ENCODE results near the gene DLG2.

DLG2 gene

GRCh38 chr11:84089072-84090057 lies 1537.8 kb downstream of the DLG2 start:
- H3K36me3 ChIP-seq (ENCODE audit: control insufficient read depth in 4 of 4, insufficient read depth in 4 of 4, low read length in 3 of 4), result no peaks in the 10 kb centered on the region
- H3K4me1 ChIP-seq (ENCODE audit: control extremely low read depth in 1 of 4, control insufficient read depth in 4 of 4, insufficient read depth in 4 of 4, low read length in 3 of 4), result no peaks in the 10 kb centered on the region
- no peak for DNase-seq
- WGBS (ENCODE audit: insufficient coverage), result no CpG with 5 or more reads among the region's 5 CpGs
- H3K9me3 ChIP-seq (ENCODE audit: control extremely low read depth in 1 of 5, control insufficient read depth in 4 of 5, insufficient read depth in 2 of 5, low read depth in 1 of 5, low read length in 4 of 5), result no peaks in the 10 kb centered on the region
- no peak overlapping the region for H3K4me3 ChIP-seq (ENCODE audit: control insufficient read depth in 1 of 7, extremely low read depth in 1 of 7, insufficient read depth in 4 of 7, low read depth in 2 of 7, low read length in 6 of 7)
- H3K27me3 ChIP-seq (replicated peaks in 2 of 5; ENCODE audit: control insufficient read depth in 4 of 5, insufficient read depth in 5 of 5, low read length in 4 of 5), result no peaks in the 10 kb centered on the region
- POLR2A ChIA-PET, result no interaction called here
- no peak overlapping the region for H3K27ac ChIP-seq (ENCODE audit: insufficient read depth in 1 of 2, low read depth in 1 of 2, low read length in 2 of 2, poor library complexity in 1 of 2, severe bottlenecking in 2 of 2)
- CTCF ChIA-PET, result no interaction called here

GRCh38 chr11:84071851-84072250 lies 1555.3 kb downstream of the DLG2 start:
- Histone ChIP-seq H3K4me3 (ENCODE audit: control insufficient read depth in 1 of 7, extremely low read depth in 1 of 7, insufficient read depth in 4 of 7, low read depth in 2 of 7, low read length in 6 of 7) (no peak overlapping the region), H3K36me3 (ENCODE audit: control insufficient read depth in 4 of 4, insufficient read depth in 4 of 4, low read length in 3 of 4) (no peaks in the 10 kb centered on the region), H3K4me1 (ENCODE audit: control extremely low read depth in 1 of 4, control insufficient read depth in 4 of 4, insufficient read depth in 4 of 4, low read length in 3 of 4) (no peaks in the 10 kb centered on the region), H3K27ac (ENCODE audit: insufficient read depth in 1 of 2, low read depth in 1 of 2, low read length in 2 of 2, poor library complexity in 1 of 2, severe bottlenecking in 2 of 2) (no peak overlapping the region), H3K9me3 (ENCODE audit: control extremely low read depth in 1 of 5, control insufficient read depth in 4 of 5, insufficient read depth in 2 of 5, low read depth in 1 of 5, low read length in 4 of 5) (no peaks in the 10 kb centered on the region), H3K27me3 (replicated peaks in 2 of 5; ENCODE audit: control insufficient read depth in 4 of 5, insufficient read depth in 5 of 5, low read length in 4 of 5) (no peaks in the 10 kb centered on the region)
- DNase-seq, result no peak
- CTCF ChIA-PET, result no interaction called here
- WGBS (ENCODE audit: insufficient coverage), result 100% methylated on average over 2 of the region's 2 CpGs
- POLR2A ChIA-PET, result no interaction called here

- no peak overlapping the region for H3K27ac ChIP-seq (ENCODE audit: insufficient read depth in 1 of 2, low read depth in 1 of 2, low read length in 2 of 2, poor library complexity in 1 of 2, severe bottlenecking in 2 of 2)
- H3K27me3 ChIP-seq (replicated peaks in 2 of 5; ENCODE audit: control insufficient read depth in 4 of 5, insufficient read depth in 5 of 5, low read length in 4 of 5), result no peaks in the 10 kb centered on the region
- H3K4me1 ChIP-seq (ENCODE audit: control extremely low read depth in 1 of 4, control insufficient read depth in 4 of 4, insufficient read depth in 4 of 4, low read length in 3 of 4), result no peaks in the 10 kb centered on the region
- WGBS (ENCODE audit: insufficient coverage), result no CpG with 5 or more reads among the region's 1 CpG
- H3K9me3 ChIP-seq (ENCODE audit: control extremely low read depth in 1 of 5, control insufficient read depth in 4 of 5, insufficient read depth in 2 of 5, low read depth in 1 of 5, low read length in 4 of 5), result no peaks in the 10 kb centered on the region
- no peak overlapping the region for H3K4me3 ChIP-seq (ENCODE audit: control insufficient read depth in 1 of 7, extremely low read depth in 1 of 7, insufficient read depth in 4 of 7, low read depth in 2 of 7, low read length in 6 of 7)
- ChIA-PET CTCF (no interaction called here), POLR2A (no interaction called here)
- DNase-seq, result no peak
- no peaks in the 10 kb centered on the region for H3K36me3 ChIP-seq (ENCODE audit: control insufficient read depth in 4 of 4, insufficient read depth in 4 of 4, low read length in 3 of 4)
These were observed 1558.1 kb downstream of the DLG2 start for GRCh38 chr11:84069048-84069447.

- H3K4me1 ChIP-seq (ENCODE audit: control extremely low read depth in 1 of 4, control insufficient read depth in 4 of 4, insufficient read depth in 4 of 4, low read length in 3 of 4), result no peaks in the 10 kb centered on the region
- WGBS (ENCODE audit: insufficient coverage), result no CpG with 5 or more reads among the region's 1 CpG
- no peak for DNase-seq
- no peak overlapping the region for H3K4me3 ChIP-seq (ENCODE audit: control insufficient read depth in 1 of 7, extremely low read depth in 1 of 7, insufficient read depth in 4 of 7, low read depth in 2 of 7, low read length in 6 of 7)
- no peaks in the 10 kb centered on the region for H3K27me3 ChIP-seq (replicated peaks in 2 of 5; ENCODE audit: control insufficient read depth in 4 of 5, insufficient read depth in 5 of 5, low read length in 4 of 5)
- ChIA-PET CTCF (no interaction called here), POLR2A (no interaction called here)
- H3K27ac ChIP-seq (ENCODE audit: insufficient read depth in 1 of 2, low read depth in 1 of 2, low read length in 2 of 2, poor library complexity in 1 of 2, severe bottlenecking in 2 of 2), result no peak overlapping the region
- no peaks in the 10 kb centered on the region for H3K9me3 ChIP-seq (ENCODE audit: control extremely low read depth in 1 of 5, control insufficient read depth in 4 of 5, insufficient read depth in 2 of 5, low read depth in 1 of 5, low read length in 4 of 5)
- H3K36me3 ChIP-seq (ENCODE audit: control insufficient read depth in 4 of 4, insufficient read depth in 4 of 4, low read length in 3 of 4), result no peaks in the 10 kb centered on the region
These were observed 1565.4 kb downstream of the DLG2 start for GRCh38 chr11:84061726-84062125.

GRCh38 chr11:84056653-84057376 lies 1570.3 kb downstream of the DLG2 start:
- no peaks in the 10 kb centered on the region for H3K36me3 ChIP-seq (ENCODE audit: control insufficient read depth in 4 of 4, insufficient read depth in 4 of 4, low read length in 3 of 4)
- ChIA-PET POLR2A (no interaction called here), CTCF (no interaction called here)
- WGBS (ENCODE audit: insufficient coverage), result 100% methylated on average over 2 of the region's 6 CpGs
- H3K4me1 ChIP-seq (ENCODE audit: control extremely low read depth in 1 of 4, control insufficient read depth in 4 of 4, insufficient read depth in 4 of 4, low read length in 3 of 4), result no peaks in the 10 kb centered on the region
- H3K4me3 ChIP-seq (ENCODE audit: control insufficient read depth in 1 of 7, extremely low read depth in 1 of 7, insufficient read depth in 4 of 7, low read depth in 2 of 7, low read length in 6 of 7), result no peak overlapping the region
- H3K9me3 ChIP-seq (ENCODE audit: control extremely low read depth in 1 of 5, control insufficient read depth in 4 of 5, insufficient read depth in 2 of 5, low read depth in 1 of 5, low read length in 4 of 5), result no peaks in the 10 kb centered on the region
- DNase-seq, result no peak
- no peaks in the 10 kb centered on the region for H3K27me3 ChIP-seq (replicated peaks in 2 of 5; ENCODE audit: control insufficient read depth in 4 of 5, insufficient read depth in 5 of 5, low read length in 4 of 5)
- no peak overlapping the region for H3K27ac ChIP-seq (ENCODE audit: insufficient read depth in 1 of 2, low read depth in 1 of 2, low read length in 2 of 2, poor library complexity in 1 of 2, severe bottlenecking in 2 of 2)

GRCh38 chr11:84045146-84045545 lies 1582.0 kb downstream of the DLG2 start:
- no peak for DNase-seq
- no peak overlapping the region for H3K4me3 ChIP-seq (ENCODE audit: control insufficient read depth in 1 of 7, extremely low read depth in 1 of 7, insufficient read depth in 4 of 7, low read depth in 2 of 7, low read length in 6 of 7)
- H3K4me1 ChIP-seq (ENCODE audit: control extremely low read depth in 1 of 4, control insufficient read depth in 4 of 4, insufficient read depth in 4 of 4, low read length in 3 of 4), result no peaks in the 10 kb centered on the region
- peaks cover 0 to 1% (median 0%) of the 10 kb centered on the region in 5 experiments for H3K9me3 ChIP-seq (ENCODE audit: control extremely low read depth in 1 of 5, control insufficient read depth in 4 of 5, insufficient read depth in 2 of 5, low read depth in 1 of 5, low read length in 4 of 5)
- CTCF ChIA-PET, result no interaction called here
- no peaks in the 10 kb centered on the region for H3K36me3 ChIP-seq (ENCODE audit: control insufficient read depth in 4 of 4, insufficient read depth in 4 of 4, low read length in 3 of 4)
- H3K27ac ChIP-seq (ENCODE audit: insufficient read depth in 1 of 2, low read depth in 1 of 2, low read length in 2 of 2, poor library complexity in 1 of 2, severe bottlenecking in 2 of 2), result no peak overlapping the region
- no peaks in the 10 kb centered on the region for H3K27me3 ChIP-seq (replicated peaks in 2 of 5; ENCODE audit: control insufficient read depth in 4 of 5, insufficient read depth in 5 of 5, low read length in 4 of 5)
- POLR2A ChIA-PET, result no interaction called here

GRCh38 chr11:84044706-84045105 lies 1582.4 kb downstream of the DLG2 start:
- POLR2A ChIA-PET, result no interaction called here
- H3K9me3 ChIP-seq (ENCODE audit: control extremely low read depth in 1 of 5, control insufficient read depth in 4 of 5, insufficient read depth in 2 of 5, low read depth in 1 of 5, low read length in 4 of 5), result peaks cover 0 to 1% (median 0%) of the 10 kb centered on the region in 5 experiments
- no peak for DNase-seq
- WGBS (ENCODE audit: insufficient coverage), result 100% methylated on average over 1 of the region's 1 CpG
- H3K27me3 ChIP-seq (replicated peaks in 2 of 5; ENCODE audit: control insufficient read depth in 4 of 5, insufficient read depth in 5 of 5, low read length in 4 of 5), result no peaks in the 10 kb centered on the region
- no peaks in the 10 kb centered on the region for H3K36me3 ChIP-seq (ENCODE audit: control insufficient read depth in 4 of 4, insufficient read depth in 4 of 4, low read length in 3 of 4)
- H3K4me1 ChIP-seq (ENCODE audit: control extremely low read depth in 1 of 4, control insufficient read depth in 4 of 4, insufficient read depth in 4 of 4, low read length in 3 of 4), result no peaks in the 10 kb centered on the region
- no peak overlapping the region for H3K27ac ChIP-seq (ENCODE audit: insufficient read depth in 1 of 2, low read depth in 1 of 2, low read length in 2 of 2, poor library complexity in 1 of 2, severe bottlenecking in 2 of 2)
- CTCF ChIA-PET, result no interaction called here
- no peak overlapping the region for H3K4me3 ChIP-seq (ENCODE audit: control insufficient read depth in 1 of 7, extremely low read depth in 1 of 7, insufficient read depth in 4 of 7, low read depth in 2 of 7, low read length in 6 of 7)

Data from common myeloid progenitor, CD34-positive (primary cell).